A549 (cell line): ENCODE measurements around the gene FXYD4. TPM values are rescaled to one million over a fixed set of nuclear protein-coding genes. Genes with fewer than 3 reads are reported as not detected.
A peak's percentile ranks its signal among the peaks of the same experiment; 100 is the strongest.

Experiments
- ATAC-seq, 2 experiments: fragments of 200-7000 bp in 1 of 2; fragments of >200 bp in 1 of 2; cut with Nextera tagmentation in 1 of 2; cut with Tn5 transposase in 1 of 2; 3 replicates each; pipeline versions ENCODE4 v1.8.0 to v1.9.1; 2018 to 2020; ENCODE audit warnings: mild to moderate bottlenecking in 1 of 2, moderate library complexity in 1 of 2
- CTCF ChIA-PET: fragments of 300-600 bp; sonication (Branson Sonifier 250); formaldehyde crosslinking; extraction: SDS; loops from one replicate; lab custom pipeline; 2021; ENCODE audit warnings: antibody characterized with exemption, inconsistent platforms; lab: Yijun Ruan, JAX
- POLR2A ChIA-PET: fragments of 350-600 bp; formaldehyde crosslinking; extraction: SDS; loops from one replicate; lab custom pipeline; 2021; ENCODE audit warnings: antibody characterized with exemption, inconsistent platforms; lab: Yijun Ruan, JAX
- DNase-seq, 2 experiments: peaks; one replicate each; pipeline versions ENCODE4 v3.0.0 to v3.0.0-alpha.2; 2011 to 2016; ENCODE audit warnings: low read depth in 1 of 2, low spot score in 1 of 2
- FAIRE-seq: peaks from 2 replicates; lab custom pipeline; 2011; peaks lifted over from hg19 to GRCh38; lab: Jason Lieb, UNC
- H3K27ac ChIP-seq, 2 experiments: fragments of >200 bp; sonication (Bioruptor Twin); formaldehyde crosslinking; 3 replicates each; pipeline ENCODE4 v1.5.1; 2016 to 2017
- H3K4me1 ChIP-seq: fragments of >200 bp; sonication (Bioruptor Twin); formaldehyde crosslinking; 3 replicates; pipeline ENCODE4 v1.6.1; 2016
- H3K4me2 ChIP-seq: fragments of >200 bp; sonication (Bioruptor Twin); formaldehyde crosslinking; 3 replicates; pipeline ENCODE4 v1.6.1; 2016
- H3K4me3 ChIP-seq: fragments of >200 bp; sonication (Bioruptor Twin); formaldehyde crosslinking; 3 replicates; pipeline ENCODE4 v1.5.1; 2016
- H3K9me3 ChIP-seq: fragments of >200 bp; sonication (Bioruptor Twin); formaldehyde crosslinking; 3 replicates; pipeline ENCODE4 v1.6.1; 2016
- BCL3 ChIP-seq: fragments of >200 bp; sonication (Bioruptor Twin); formaldehyde crosslinking; IDR thresholded peaks from 3 replicates; pipeline ENCODE4 v1.6.1; 2016
- CBX2 ChIP-seq: fragments of 200-600 bp; sonication (generic); IDR thresholded peaks from 2 replicates; pipeline ENCODE4 v1.6.1; 2016; ENCODE audit warnings: low read depth, mild to moderate bottlenecking, borderline replicate concordance
- CHD2 ChIP-seq: fragments of 150-350 bp; IDR thresholded peaks from 2 replicates; pipeline ENCODE4 v1.6.1; 2014; ENCODE audit warnings: low read length; ENCODE audit not compliant: partially characterized antibody
- EHF ChIP-seq: fragments of 250-450 bp; sonication (Bioruptor Pico); IDR thresholded peaks from 2 replicates; pipeline ENCODE4 v1.5.0; 2020; ENCODE audit warnings: mild to moderate bottlenecking
- FOSL2 ChIP-seq, 2 experiments: fragments of 450-650 bp in 1 of 2; fragments of >200 bp in 1 of 2; sonication (Bioruptor Twin) in 1 of 2; formaldehyde crosslinking; IDR thresholded peaks; 2 replicates each; pipeline versions ENCODE4 v1.5.0 to v1.6.1; 2016 to 2020; ENCODE audit warnings: mild to moderate bottlenecking in 1 of 2, moderate library complexity in 1 of 2
- FOXS1 ChIP-seq: fragments of 250-450 bp; sonication (Bioruptor Pico); IDR thresholded peaks from 2 replicates; pipeline ENCODE4 v1.5.0; 2020; ENCODE audit warnings: mild to moderate bottlenecking, moderate library complexity
- GATA3 ChIP-seq: IDR thresholded peaks from 2 replicates; pipeline ENCODE4 v1.6.1; 2012; ENCODE audit warnings: borderline replicate concordance
- HOXA7 ChIP-seq: fragments of 250-450 bp; sonication (Bioruptor Pico); IDR thresholded peaks from 2 replicates; pipeline ENCODE4 v1.5.0; 2020; ENCODE audit warnings: mild to moderate bottlenecking, moderate library complexity
- MAFK ChIP-seq: fragments of 450-650 bp; IDR thresholded peaks from 2 replicates; pipeline ENCODE4 v1.6.1; 2014; ENCODE audit not compliant: partially characterized antibody
- MYC ChIP-seq: IDR thresholded peaks from 2 replicates; pipeline ENCODE4 v1.6.1; 2012; ENCODE audit warnings: mild to moderate bottlenecking, inconsistent platforms, low read length, improper control_type of control experiment, borderline replicate concordance
- RCOR1 ChIP-seq: fragments of 150-350 bp; IDR thresholded peaks from 2 replicates; pipeline ENCODE4 v1.6.1; 2014; ENCODE audit warnings: antibody characterized with exemption, low read length, low read depth
- ZC3H11A ChIP-seq: fragments of 450-650 bp; IDR thresholded peaks from 2 replicates; pipeline ENCODE4 v1.6.1; 2014; ENCODE audit warnings: antibody characterized with exemption, mild to moderate bottlenecking
- ZNF302 ChIP-seq: fragments of 250-450 bp; sonication (Bioruptor Pico); IDR thresholded peaks from 2 replicates; pipeline ENCODE4 v1.9.0; 2021; ENCODE audit warnings: inconsistent platforms, mild to moderate bottlenecking, moderate library complexity
- WGBS: methylation state at CpG from one replicate; pipeline ENCODE4 v1.1.6; 2017; ENCODE audit errors: missing lambda C conversion rate; 5-methylcytosine and 5-hydroxymethylcytosine counted together
- polyA plus RNA-seq, 4 experiments: library from polyadenylated mRNA; depleted of rRNA in 3 of 4; stranded (reverse); fragments of >200 nt; fragmentation: RNase III in 1 of 4; extraction: RNeasy Plus Mini Kit Qiagen cat#74134 plus additional on column Dnase treatment in 1 of 4; gene quantifications; 2 replicates in 3 of 4; 3 replicates in 1 of 4; pipeline ENCODE4 v1.2.3, GENCODE V29; 2011 to 2017
- TF ChIP-seq, protein P1 (sequence below): IDR thresholded peaks from 2 replicates; pipeline ENCODE4 v1.6.1; 2012; ENCODE audit warnings: low read depth, borderline replicate concordance
- TF ChIP-seq, protein P2 (sequence below): fragments of 200-600 bp; sonication (generic); IDR thresholded peaks from 2 replicates; pipeline ENCODE4 v1.6.1; 2016; ENCODE audit warnings: antibody characterized with exemption, mild to moderate bottlenecking, moderate library complexity
- TF ChIP-seq, protein P3 (sequence below): fragments of >200 bp; sonication (Bioruptor Twin); formaldehyde crosslinking; IDR thresholded peaks from 3 replicates; pipeline ENCODE4 v1.5.1; 2016
- TF ChIP-seq, protein P4 (sequence below): fragments of 250-450 bp; sonication (Bioruptor Pico); IDR thresholded peaks from 2 replicates; pipeline ENCODE4 v1.5.0; 2020; ENCODE audit warnings: low read depth, mild to moderate bottlenecking, moderate library complexity
- TF ChIP-seq, protein P5 (sequence below): fragments of >200 bp; sonication (Bioruptor Twin); formaldehyde crosslinking; IDR thresholded peaks from 2 replicates; pipeline ENCODE4 v1.6.1; 2016

The FXYD4 gene
- polyA plus RNA-seq, 2 of the 4 experiments (the other 2 are of a cell fraction): not detected

DNA sequence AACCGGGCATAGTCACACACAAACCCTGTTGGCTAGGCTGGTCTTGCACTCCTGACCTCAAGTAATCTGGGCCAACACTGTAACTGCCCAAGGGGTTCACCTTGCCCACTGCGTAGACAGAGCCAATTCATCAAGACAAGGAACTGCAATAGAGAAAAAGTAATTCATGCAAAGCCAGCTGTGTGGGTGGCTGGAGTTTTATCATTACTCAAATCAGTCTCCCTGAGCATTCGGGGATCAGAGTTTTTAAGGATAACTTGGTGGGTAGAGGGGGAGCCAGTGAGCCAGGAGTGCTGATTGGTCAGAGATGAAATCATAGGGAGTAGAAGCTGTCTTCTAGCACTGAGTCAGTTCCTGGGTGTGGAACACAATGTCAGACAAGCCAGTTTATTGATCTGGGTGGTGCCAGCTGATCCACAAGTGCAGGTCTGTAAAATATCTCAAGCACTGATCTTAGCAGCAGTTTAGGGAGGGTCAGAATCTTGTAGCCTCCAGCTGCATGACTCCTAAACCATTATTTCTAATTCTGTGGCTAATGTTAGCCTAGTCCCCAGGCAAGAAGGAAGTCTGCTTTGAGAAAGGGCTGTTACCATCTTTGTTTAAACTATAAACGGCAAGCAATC is 15.6 kb upstream of the FXYD4 start:
- POLR2A ChIA-PET: no interaction called here
- peaks cover 40% of the 10 kb centered on the region for H3K4me1 ChIP-seq
- no peak for TF ChIP-seq RCOR1
- TF ChIP-seq, all 56 proteins: peak for 0
- FAIRE-seq (no peak), DNase-seq (peak in 1 of 2 experiments; percentile 82), ATAC-seq (peak; percentile 78 to 87)
- no peaks in the 10 kb centered on the region for H3K9me3 ChIP-seq
- peak overlapping the region; percentile 68 to 77 for H3K27ac ChIP-seq
- WGBS: 10% methylated on average over 4 of the region's 4 CpGs
- peak overlapping the region; percentile 55 for H3K4me2 ChIP-seq
- CTCF ChIA-PET: interaction anchor here (0.6 to 11.0 kb wide), 5 partner anchors 8 to 101 kb away, joined by 3 to 234 read pairs (median 11); no protein-coding TSS in a partner anchor
- no peak overlapping the region for H3K4me3 ChIP-seq

DNA sequence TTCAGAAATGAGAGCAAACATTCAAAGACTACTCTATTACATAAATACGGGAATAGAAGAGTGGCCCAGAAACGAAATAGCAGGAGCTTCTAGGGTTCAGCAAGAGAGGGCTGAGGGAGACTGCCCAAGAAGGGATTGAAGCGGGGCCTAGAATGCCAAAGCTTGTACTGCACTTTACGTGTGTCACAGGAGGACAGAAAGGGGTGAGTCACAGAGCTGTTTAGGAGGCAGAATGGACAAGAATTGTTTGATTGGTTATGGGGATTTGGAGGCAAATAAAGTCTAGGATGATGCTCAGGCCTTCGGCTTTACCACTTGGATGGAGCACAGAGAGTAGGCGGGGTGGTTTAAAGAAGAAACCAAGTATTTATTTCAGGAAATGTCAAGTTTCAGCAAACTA is 11.3 kb upstream of the FXYD4 start:
- H3K27ac ChIP-seq: no peak overlapping the region
- DNase-seq (no peak), ATAC-seq (no peak), FAIRE-seq (no peak)
- WGBS: 83% methylated on average over 6 of the region's 6 CpGs
- no peaks in the 10 kb centered on the region for H3K9me3 ChIP-seq
- ChIA-PET POLR2A (no interaction called here), CTCF (interaction anchor here (0.8 to 4.5 kb wide), 5 partner anchors 11 to 103 kb away, joined by 3 to 22 read pairs (median 4); no protein-coding TSS in a partner anchor)
- no peak overlapping the region for H3K4me3 ChIP-seq
- H3K4me2 ChIP-seq: no peak overlapping the region
- TF ChIP-seq CBX2: no peak
- no peak for TF ChIP-seq HOXA7 (CRISPR knock-in tag)
- TF ChIP-seq ZNF302 (CRISPR knock-in tag): no peak
- TF ChIP-seq MAFK: no peak
- TF ChIP-seq, protein P1, sequence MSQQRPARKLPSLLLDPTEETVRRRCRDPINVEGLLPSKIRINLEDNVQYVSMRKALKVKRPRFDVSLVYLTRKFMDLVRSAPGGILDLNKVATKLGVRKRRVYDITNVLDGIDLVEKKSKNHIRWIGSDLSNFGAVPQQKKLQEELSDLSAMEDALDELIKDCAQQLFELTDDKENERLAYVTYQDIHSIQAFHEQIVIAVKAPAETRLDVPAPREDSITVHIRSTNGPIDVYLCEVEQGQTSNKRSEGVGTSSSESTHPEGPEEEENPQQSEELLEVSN: no peak
- TF ChIP-seq FOXS1: no peak
- TF ChIP-seq FOSL2 (IDR thresholded peaks at IDR 0.05): no peak
- TF ChIP-seq FOSL2 (CRISPR knock-in tag; IDR thresholded peaks at IDR 0.05): no peak
- TF ChIP-seq EHF (CRISPR knock-in tag): no peak
- peaks cover 29% of the 10 kb centered on the region for H3K4me1 ChIP-seq

DNA sequence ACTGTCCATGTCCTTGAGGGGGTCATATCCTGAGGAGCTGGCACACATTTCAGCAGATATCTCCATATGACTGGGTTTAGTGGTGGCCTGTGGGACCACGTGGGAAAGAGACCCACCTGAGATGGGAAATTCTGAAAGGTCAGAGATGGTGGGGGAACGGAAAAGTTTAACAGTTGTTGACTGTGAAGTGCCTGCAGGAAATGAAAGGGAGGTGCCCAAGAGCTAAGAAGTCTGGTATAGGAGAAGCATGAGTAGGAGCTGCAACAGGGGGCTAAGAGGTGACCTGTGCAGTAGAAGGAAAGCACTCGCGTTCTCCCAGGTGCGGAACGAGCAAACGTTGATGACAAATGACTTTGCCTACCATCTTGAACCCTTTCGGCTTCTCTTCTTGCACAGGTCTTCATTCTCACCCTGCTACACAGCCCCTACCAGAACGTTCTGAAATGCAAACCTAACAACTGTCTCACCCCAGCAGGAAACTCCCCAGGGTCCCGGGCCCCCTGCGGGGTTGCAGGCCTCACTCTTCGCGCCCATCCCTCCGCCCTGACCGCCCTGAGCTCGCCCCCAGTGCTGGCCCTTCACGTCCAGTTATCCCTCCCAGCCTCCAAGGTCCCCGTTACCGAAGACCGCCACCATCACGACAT is 9.8 kb upstream of the FXYD4 start:
- no peaks in the 10 kb centered on the region for H3K9me3 ChIP-seq

More for the DNA sequence above, 9.8 kb upstream of the FXYD4 start:
- peaks cover 14% of the 10 kb centered on the region for H3K4me1 ChIP-seq
- peak overlapping the region; percentile 73 for H3K4me2 ChIP-seq
- peak overlapping the region; percentile 79 to 96 for H3K27ac ChIP-seq
- TF ChIP-seq, protein P2, sequence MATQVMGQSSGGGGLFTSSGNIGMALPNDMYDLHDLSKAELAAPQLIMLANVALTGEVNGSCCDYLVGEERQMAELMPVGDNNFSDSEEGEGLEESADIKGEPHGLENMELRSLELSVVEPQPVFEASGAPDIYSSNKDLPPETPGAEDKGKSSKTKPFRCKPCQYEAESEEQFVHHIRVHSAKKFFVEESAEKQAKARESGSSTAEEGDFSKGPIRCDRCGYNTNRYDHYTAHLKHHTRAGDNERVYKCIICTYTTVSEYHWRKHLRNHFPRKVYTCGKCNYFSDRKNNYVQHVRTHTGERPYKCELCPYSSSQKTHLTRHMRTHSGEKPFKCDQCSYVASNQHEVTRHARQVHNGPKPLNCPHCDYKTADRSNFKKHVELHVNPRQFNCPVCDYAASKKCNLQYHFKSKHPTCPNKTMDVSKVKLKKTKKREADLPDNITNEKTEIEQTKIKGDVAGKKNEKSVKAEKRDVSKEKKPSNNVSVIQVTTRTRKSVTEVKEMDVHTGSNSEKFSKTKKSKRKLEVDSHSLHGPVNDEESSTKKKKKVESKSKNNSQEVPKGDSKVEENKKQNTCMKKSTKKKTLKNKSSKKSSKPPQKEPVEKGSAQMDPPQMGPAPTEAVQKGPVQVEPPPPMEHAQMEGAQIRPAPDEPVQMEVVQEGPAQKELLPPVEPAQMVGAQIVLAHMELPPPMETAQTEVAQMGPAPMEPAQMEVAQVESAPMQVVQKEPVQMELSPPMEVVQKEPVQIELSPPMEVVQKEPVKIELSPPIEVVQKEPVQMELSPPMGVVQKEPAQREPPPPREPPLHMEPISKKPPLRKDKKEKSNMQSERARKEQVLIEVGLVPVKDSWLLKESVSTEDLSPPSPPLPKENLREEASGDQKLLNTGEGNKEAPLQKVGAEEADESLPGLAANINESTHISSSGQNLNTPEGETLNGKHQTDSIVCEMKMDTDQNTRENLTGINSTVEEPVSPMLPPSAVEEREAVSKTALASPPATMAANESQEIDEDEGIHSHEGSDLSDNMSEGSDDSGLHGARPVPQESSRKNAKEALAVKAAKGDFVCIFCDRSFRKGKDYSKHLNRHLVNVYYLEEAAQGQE: no peak
- TF ChIP-seq, protein P3, sequence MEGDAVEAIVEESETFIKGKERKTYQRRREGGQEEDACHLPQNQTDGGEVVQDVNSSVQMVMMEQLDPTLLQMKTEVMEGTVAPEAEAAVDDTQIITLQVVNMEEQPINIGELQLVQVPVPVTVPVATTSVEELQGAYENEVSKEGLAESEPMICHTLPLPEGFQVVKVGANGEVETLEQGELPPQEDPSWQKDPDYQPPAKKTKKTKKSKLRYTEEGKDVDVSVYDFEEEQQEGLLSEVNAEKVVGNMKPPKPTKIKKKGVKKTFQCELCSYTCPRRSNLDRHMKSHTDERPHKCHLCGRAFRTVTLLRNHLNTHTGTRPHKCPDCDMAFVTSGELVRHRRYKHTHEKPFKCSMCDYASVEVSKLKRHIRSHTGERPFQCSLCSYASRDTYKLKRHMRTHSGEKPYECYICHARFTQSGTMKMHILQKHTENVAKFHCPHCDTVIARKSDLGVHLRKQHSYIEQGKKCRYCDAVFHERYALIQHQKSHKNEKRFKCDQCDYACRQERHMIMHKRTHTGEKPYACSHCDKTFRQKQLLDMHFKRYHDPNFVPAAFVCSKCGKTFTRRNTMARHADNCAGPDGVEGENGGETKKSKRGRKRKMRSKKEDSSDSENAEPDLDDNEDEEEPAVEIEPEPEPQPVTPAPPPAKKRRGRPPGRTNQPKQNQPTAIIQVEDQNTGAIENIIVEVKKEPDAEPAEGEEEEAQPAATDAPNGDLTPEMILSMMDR: no peak
- TF ChIP-seq, protein P4, sequence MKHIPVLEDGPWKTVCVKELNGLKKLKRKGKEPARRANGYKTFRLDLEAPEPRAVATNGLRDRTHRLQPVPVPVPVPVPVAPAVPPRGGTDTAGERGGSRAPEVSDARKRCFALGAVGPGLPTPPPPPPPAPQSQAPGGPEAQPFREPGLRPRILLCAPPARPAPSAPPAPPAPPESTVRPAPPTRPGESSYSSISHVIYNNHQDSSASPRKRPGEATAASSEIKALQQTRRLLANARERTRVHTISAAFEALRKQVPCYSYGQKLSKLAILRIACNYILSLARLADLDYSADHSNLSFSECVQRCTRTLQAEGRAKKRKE (CRISPR knock-in tag): no peak
- TF ChIP-seq MYC (no peak), GATA3 (no peak), BCL3 (peak; percentile 0; the same call in 1 of the 3 replicates), CHD2 (no peak), ZC3H11A (no peak)
- TF ChIP-seq, protein P5, sequence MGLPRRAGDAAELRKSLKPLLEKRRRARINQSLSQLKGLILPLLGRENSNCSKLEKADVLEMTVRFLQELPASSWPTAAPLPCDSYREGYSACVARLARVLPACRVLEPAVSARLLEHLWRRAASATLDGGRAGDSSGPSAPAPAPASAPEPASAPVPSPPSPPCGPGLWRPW: no peak
- WGBS: 43% methylated on average over 19 of the region's 21 CpGs
- ChIA-PET POLR2A (interaction anchor here (0.6 kb wide), 1 partner anchor 88 kb away, joined by 4 read pairs; no protein-coding TSS in a partner anchor), CTCF (interaction anchor here (0.7 to 4.5 kb wide), 5 partner anchors 11 to 157 kb away, joined by 3 to 22 read pairs (median 4); no protein-coding TSS in a partner anchor)
- H3K4me3 ChIP-seq: peak overlapping the region; percentile 63
- ATAC-seq: no peak
- no peak for FAIRE-seq
- DNase-seq: no peak
